ENCODE measurements around the gene DNAH17. TPM values are rescaled to one million over a fixed set of nuclear protein-coding genes. Genes with fewer than 3 reads are reported as not detected.

Gene DNAH17
- total and polyA plus RNA-seq, 2 donors (not counting 1 experiment from before 2014, with no cell fraction given): 0.01 to 0.12 TPM

DNA sequence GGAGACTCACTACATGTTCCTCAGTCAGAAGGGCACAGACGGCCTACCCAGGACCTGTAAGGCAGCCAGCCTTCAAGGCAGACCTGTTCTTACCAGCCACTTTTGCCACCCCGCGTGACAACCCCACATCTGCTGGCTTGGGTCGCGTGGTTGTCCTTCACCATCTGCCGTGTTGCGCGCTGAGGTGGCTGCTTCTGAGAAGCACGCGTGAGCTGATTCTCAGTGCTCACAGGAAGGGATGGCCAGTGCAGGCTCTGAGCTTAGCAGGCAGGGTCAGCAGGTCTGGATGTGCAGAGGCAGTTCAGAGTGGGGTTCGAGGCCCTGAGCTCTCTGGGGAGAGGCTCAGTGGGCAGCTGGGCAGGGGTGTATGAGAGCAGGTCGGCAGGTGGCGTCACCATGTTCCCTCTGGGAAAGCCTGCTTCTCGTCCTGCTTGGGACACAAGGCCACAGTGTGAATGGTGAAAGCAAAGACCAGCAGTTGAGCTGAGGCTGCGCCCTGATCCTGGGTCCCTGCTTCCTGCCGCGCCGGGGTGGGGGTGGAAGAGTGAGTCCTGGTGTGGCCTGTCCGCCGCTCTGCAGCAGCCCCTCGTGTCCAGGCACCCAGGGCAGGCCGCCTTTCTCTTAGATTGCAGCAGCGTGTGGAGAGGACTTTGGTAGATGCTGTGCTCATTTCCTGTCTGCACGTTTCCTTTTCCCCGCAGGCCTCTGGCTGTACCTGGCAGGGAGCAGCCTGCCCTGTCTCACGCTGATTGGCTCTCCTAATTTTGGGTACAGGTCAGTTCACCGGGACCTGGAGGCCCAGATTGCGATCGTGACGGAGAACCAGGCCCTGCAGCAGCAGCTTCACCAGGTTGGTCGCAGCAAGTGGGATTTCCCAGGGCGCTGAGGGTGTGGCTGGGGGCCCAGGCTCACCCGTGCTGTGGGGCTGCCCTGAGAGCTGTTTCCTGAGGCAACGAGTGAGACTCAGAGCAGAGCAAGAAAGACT, 162.7 kb downstream of the DNAH17 start:
- no peak for DNase-seq

More for the DNA sequence above, 162.7 kb downstream of the DNAH17 start:
- Mint-ChIP-seq H3K4me3 (no peak overlapping the region), H3K27me3 (no peaks in the 10 kb centered on the region), H3K9me3 (ENCODE audit: insufficient read depth) (no peaks in the 10 kb centered on the region), H3K4me1 (peaks cover 21% of the 10 kb centered on the region), H3K27ac (no peak overlapping the region)
- Histone ChIP-seq H3K27ac (ENCODE audit: low read length in 2 of 2) (peak overlapping the region in 1 of 2 donors; percentile 5), H3K79me2 (ENCODE audit: control insufficient read depth, insufficient read depth, low read length) (peaks cover 27% of the 10 kb centered on the region), H3K27me3 (replicated peaks in 1 of 4; ENCODE audit: control extremely low read depth in 1 of 4, control insufficient read depth in 3 of 4, insufficient read depth in 4 of 4, low read length in 3 of 4) (no peaks in the 10 kb centered on the region), H2AFZ (ENCODE audit: insufficient read depth, low read depth, low read length, poor library complexity, severe bottlenecking) (no peak overlapping the region), H3K4me1 (ENCODE audit: control insufficient read depth in 2 of 2, insufficient read depth in 2 of 2, low read length in 2 of 2) (peaks cover 0 to 6% of the 10 kb centered on the region in 2 donors), H3K4me2 (replicated peaks; ENCODE audit: low read depth, low read length, poor library complexity, severe bottlenecking) (peak overlapping the region; percentile 12), H3K36me3 (replicated peaks in 1 of 2; ENCODE audit: control extremely low read depth in 1 of 2, control insufficient read depth in 1 of 2, extremely low read depth in 1 of 2, insufficient read depth in 2 of 2, low read length in 1 of 2) (peaks cover 0 to 54% of the 10 kb centered on the region in 2 experiments), H3K9ac (ENCODE audit: low read length) (no peak overlapping the region), H3K9me3 (ENCODE audit: control extremely low read depth in 1 of 3, control insufficient read depth in 2 of 3, insufficient read depth in 1 of 3, low read length in 2 of 3) (no peaks in the 10 kb centered on the region), H4K20me1 (ENCODE audit: control insufficient read depth, insufficient read depth, low read length, poor library complexity, severe bottlenecking) (peaks cover 63% of the 10 kb centered on the region), H3K4me3 (ENCODE audit: control extremely low read depth in 1 of 5, extremely low read depth in 1 of 5, insufficient read depth in 1 of 5, low read depth in 2 of 5, low read length in 4 of 5) (peak overlapping the region in 1 of 5 experiments; percentile 33)
- POLR2A ChIA-PET: no interaction called here
- CTCF ChIA-PET: interaction anchor here (0.6 to 0.8 kb wide), 2 partner anchors 51 to 159 kb away, joined by 3 read pairs; no protein-coding TSS in a partner anchor
- intact Hi-C loops (cut with micrococcal nuclease): loop anchor here (5.0 kb wide), 1 partner anchor 32 kb away; no protein-coding TSS in a partner anchor
- WGBS (ENCODE audit: insufficient coverage): 69% methylated on average over 34 of the region's 34 CpGs
- no peak for ATAC-seq (ENCODE audit: low read depth)
- TF ChIP-seq, protein P1, sequence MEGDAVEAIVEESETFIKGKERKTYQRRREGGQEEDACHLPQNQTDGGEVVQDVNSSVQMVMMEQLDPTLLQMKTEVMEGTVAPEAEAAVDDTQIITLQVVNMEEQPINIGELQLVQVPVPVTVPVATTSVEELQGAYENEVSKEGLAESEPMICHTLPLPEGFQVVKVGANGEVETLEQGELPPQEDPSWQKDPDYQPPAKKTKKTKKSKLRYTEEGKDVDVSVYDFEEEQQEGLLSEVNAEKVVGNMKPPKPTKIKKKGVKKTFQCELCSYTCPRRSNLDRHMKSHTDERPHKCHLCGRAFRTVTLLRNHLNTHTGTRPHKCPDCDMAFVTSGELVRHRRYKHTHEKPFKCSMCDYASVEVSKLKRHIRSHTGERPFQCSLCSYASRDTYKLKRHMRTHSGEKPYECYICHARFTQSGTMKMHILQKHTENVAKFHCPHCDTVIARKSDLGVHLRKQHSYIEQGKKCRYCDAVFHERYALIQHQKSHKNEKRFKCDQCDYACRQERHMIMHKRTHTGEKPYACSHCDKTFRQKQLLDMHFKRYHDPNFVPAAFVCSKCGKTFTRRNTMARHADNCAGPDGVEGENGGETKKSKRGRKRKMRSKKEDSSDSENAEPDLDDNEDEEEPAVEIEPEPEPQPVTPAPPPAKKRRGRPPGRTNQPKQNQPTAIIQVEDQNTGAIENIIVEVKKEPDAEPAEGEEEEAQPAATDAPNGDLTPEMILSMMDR (IDR thresholded peaks at IDR 0.05): no peak
- TF ChIP-seq EZH2 (IDR thresholded peaks at IDR 0.05; ENCODE audit: borderline replicate concordance, insufficient read depth, low read depth, low read length, poor library complexity, severe bottlenecking): no peak
